ENCODE data around the gene IFIT1B. TPM values are rescaled to one million over a fixed set of nuclear protein-coding genes. Genes with fewer than 3 reads are reported as not detected.
A peak's percentile ranks its signal among the peaks of the same experiment; 100 is the strongest.
"Not testable (repeated sequence)": the region's sequence is repeated elsewhere in the genome, so short reads cannot be mapped to it uniquely, and the experiment has no call there.

IFIT1B gene
- total RNA-seq, 3 donors from 2014 or later (not counting 1 experiment from before 2014, with no cell fraction given): not detected

GRCh38 chr10:89389254-89389653, 11.4 kb downstream of the IFIT1B start:
- Histone ChIP-seq H3K4me1 (ENCODE audit: control insufficient read depth, insufficient read depth, low read length) (peaks cover 8% of the 10 kb centered on the region), H3K4me3 (ENCODE audit: low read length) (no peak overlapping the region), H3K27ac (ENCODE audit: low read length) (no peak overlapping the region), H3K27me3 (ENCODE audit: control insufficient read depth, insufficient read depth, low read length) (no peaks in the 10 kb centered on the region), H3K36me3 (ENCODE audit: control insufficient read depth, insufficient read depth, low read length) (no peaks in the 10 kb centered on the region), H3K9me3 (ENCODE audit: control insufficient read depth, insufficient read depth, low read length) (no peaks in the 10 kb centered on the region)
- intact Hi-C loops (cut with micrococcal nuclease): no loop called here
- Mint-ChIP-seq H3K27me3 (ENCODE audit: low read depth in 2 of 2) (no peaks in the 10 kb centered on the region), H3K27ac (no peak overlapping the region), H3K36me3 (no peaks in the 10 kb centered on the region), H3K4me1 (peaks cover 16 to 18% of the 10 kb centered on the region in 2 donors), H3K9me3 (no peaks in the 10 kb centered on the region), H3K4me3 (no peak overlapping the region)
- DNase-seq: peak in 1 of 2 donors; percentile 57
- ATAC-seq: no peak
- TF ChIP-seq CTCF (IDR thresholded peaks at IDR 0.05): no peak
- WGBS (ENCODE audit: insufficient coverage): 100% methylated on average over 1 of the region's 1 CpG

GRCh38 chr10:89390476-89391225, 12.8 kb downstream of the IFIT1B start:
- intact Hi-C loops (cut with micrococcal nuclease): no loop called here
- 95% methylated on average over 5 of the region's 5 CpGs for WGBS (ENCODE audit: insufficient coverage)
- peak overlapping the region; percentile 45 to 93 for H3K27ac Mint-ChIP-seq
- no peak overlapping the region for H3K4me3 ChIP-seq (ENCODE audit: low read length)
- no peaks in the 10 kb centered on the region for H3K27me3 Mint-ChIP-seq (ENCODE audit: low read depth in 2 of 2)
- no peaks in the 10 kb centered on the region for H3K9me3 Mint-ChIP-seq
- H3K4me1 Mint-ChIP-seq: peaks cover 21 to 22% of the 10 kb centered on the region in 2 donors
- H3K4me3 Mint-ChIP-seq: peak overlapping the region; percentile 9
- no peak for TF ChIP-seq CTCF (IDR thresholded peaks at IDR 0.05)
- no peaks in the 10 kb centered on the region for H3K36me3 Mint-ChIP-seq
- H3K27ac ChIP-seq (ENCODE audit: low read length): no peak overlapping the region
- DNase-seq (no peak), ATAC-seq (no peak)
- H3K4me1 ChIP-seq (ENCODE audit: control insufficient read depth, insufficient read depth, low read length): peaks cover 8% of the 10 kb centered on the region
- no peaks in the 10 kb centered on the region for H3K36me3 ChIP-seq (ENCODE audit: control insufficient read depth, insufficient read depth, low read length)
- no peaks in the 10 kb centered on the region for H3K9me3 ChIP-seq (ENCODE audit: control insufficient read depth, insufficient read depth, low read length)
- no peaks in the 10 kb centered on the region for H3K27me3 ChIP-seq (ENCODE audit: control insufficient read depth, insufficient read depth, low read length)

- H3K9me3 ChIP-seq (ENCODE audit: control insufficient read depth, insufficient read depth, low read length); intact Hi-C loops (cut with micrococcal nuclease); H3K27ac ChIP-seq (ENCODE audit: low read length); H3K36me3 ChIP-seq (ENCODE audit: control insufficient read depth, insufficient read depth, low read length); H3K4me1 ChIP-seq (ENCODE audit: control insufficient read depth, insufficient read depth, low read length); H3K36me3 Mint-ChIP-seq; H3K9me3 Mint-ChIP-seq; DNase-seq; H3K4me3 ChIP-seq (ENCODE audit: low read length); ATAC-seq; H3K27me3 ChIP-seq (ENCODE audit: control insufficient read depth, insufficient read depth, low read length); H3K27me3 Mint-ChIP-seq (ENCODE audit: low read depth in 2 of 2): not testable (repeated sequence)
- 100% methylated on average over 4 of the region's 4 CpGs for WGBS (ENCODE audit: insufficient coverage)
- Mint-ChIP-seq H3K4me1 (peaks cover 21 to 22% of the 10 kb centered on the region in 2 donors), H3K27ac (peak overlapping the region; percentile 45 to 93), H3K4me3 (peak overlapping the region; percentile 9)
Observed at GRCh38 chr10:89391226-89391576, 13.3 kb downstream of the IFIT1B start.

GRCh38 chr10:89391907-89392756, 14.3 kb downstream of the IFIT1B start, which contains the start of gene IFIT1:
IFIT1 (plus strand) TSS chr10:89392623; CDS start chr10:89392713, 90 bp downstream.
- peak within 1 kb of the TSS; percentile 96 for H3K4me3 Mint-ChIP-seq
- intact Hi-C loops (cut with micrococcal nuclease): loop anchor here (1.0 kb wide), 2 partner anchors 22 to 25 kb away; partner anchors contain the start of gene IFIT5
- peak within 1 kb of the TSS; percentile 56 for H3K4me3 ChIP-seq (ENCODE audit: low read length)
- H3K36me3 Mint-ChIP-seq: no peaks in the 10 kb centered on the region
- H3K27ac ChIP-seq (ENCODE audit: low read length): peak within 1 kb of the TSS; percentile 73
- H3K9me3 ChIP-seq (ENCODE audit: control insufficient read depth, insufficient read depth, low read length): no peaks in the 10 kb centered on the region
- H3K9me3 Mint-ChIP-seq: no peaks in the 10 kb centered on the region
- H3K27me3 Mint-ChIP-seq (ENCODE audit: low read depth in 2 of 2): no peaks in the 10 kb centered on the region
- peak within 1 kb of the TSS; percentile 89 to 93 for H3K27ac Mint-ChIP-seq
- H3K4me1 Mint-ChIP-seq: peaks cover 21 to 22% of the 10 kb centered on the region in 2 donors
- peak in 1 of 2 donors; percentile 89 for DNase-seq
- 0% methylated on average over 7 of the region's 8 CpGs for WGBS (ENCODE audit: insufficient coverage)
- no peaks in the 10 kb centered on the region for H3K27me3 ChIP-seq (ENCODE audit: control insufficient read depth, insufficient read depth, low read length)
- ATAC-seq: peak; percentile 92 to 94 (median 94)
- peaks cover 8% of the 10 kb centered on the region for H3K4me1 ChIP-seq (ENCODE audit: control insufficient read depth, insufficient read depth, low read length)
- TF ChIP-seq CTCF (IDR thresholded peaks at IDR 0.05): no peak
- H3K36me3 ChIP-seq (ENCODE audit: control insufficient read depth, insufficient read depth, low read length): no peaks in the 10 kb centered on the region
